Mucosa of descending colon (tissue), 3 donors: ENCODE measurements around the gene PXDN. TPM values are rescaled to one million over a fixed set of nuclear protein-coding genes. Genes with fewer than 3 reads are reported as not detected.

ENCODE experiments used
- ATAC-seq: fragments of 200-7000 bp; cut with Tn5 transposase; one replicate; pipeline ENCODE4 v1.9.1; 2020; ENCODE audit warnings: mild to moderate bottlenecking, moderate library complexity
- DNase-seq, 3 donors: peaks; one replicate each; pipeline ENCODE4 v3.0.0-alpha.2; 2020
- H3K36me3 ChIP-seq: fragments of 200-600 bp; one replicate; pipeline ENCODE4 v1.8.0; 2021; ENCODE audit warnings: low read depth, mild to moderate bottlenecking
- H3K4me1 ChIP-seq: fragments of 200-600 bp; one replicate; pipeline ENCODE4 v1.8.0; 2021; ENCODE audit warnings: low read depth, mild to moderate bottlenecking
- H3K4me3 ChIP-seq: fragments of 200-600 bp; one replicate; pipeline ENCODE4 v1.8.0; 2021; ENCODE audit warnings: mild to moderate bottlenecking
- H3K9me3 ChIP-seq: fragments of 200-600 bp; one replicate; pipeline ENCODE4 v1.8.0; 2021; ENCODE audit warnings: mild to moderate bottlenecking
- CTCF ChIP-seq: fragments of 200-600 bp; IDR thresholded peaks from one replicate; pipeline ENCODE4 v1.8.0; 2022; ENCODE audit warnings: antibody characterized with exemption, mild to moderate bottlenecking
- intact Hi-C, 2 donors: fragments of 100-400 bp; cut with DNase I in 1 of 2; cut with micrococcal nuclease in 1 of 2; formaldehyde crosslinking; loops; one replicate each; pipeline versions ENCODE4 v1.11.0 to v1.11.1; 2022; cut with DNase I, micrococcal nuclease
- total RNA-seq, 3 donors: library from RNA; stranded (reverse); fragmentation: NEBNext Ultra II Directional in 2 of 3; extraction: Animal tissue kit (Norgen Biotek cat#: 25700) in 2 of 3; gene quantifications; one replicate each; pipeline versions ENCODE4 v1.2.1 to v1.2.4, GENCODE V29; 2021 to 2023
- donor health status: DM: no; HTN: no; CAD: no; lungs with moderate emphysema.
- donor health status: DM: no; HTN: no; CAD: no.
- donor health status: DM: no; HTN: yes; CAD: no.

Gene PXDN
- total RNA-seq, 3 donors from 2014 or later, result 9.3 to 52.4 (median 11.9) TPM

GRCh38 chr2:1636791-1637415, 107.4 kb downstream of the PXDN start:
- DNase-seq (no peak), ATAC-seq (no peak)
- intact Hi-C loops, result no loop called here

GRCh38 chr2:1635823-1636222, 108.5 kb downstream of the PXDN start:
- no peaks in the 10 kb centered on the region for H3K36me3 ChIP-seq
- H3K4me3 ChIP-seq, result no peak overlapping the region
- H3K9me3 ChIP-seq, result no peaks in the 10 kb centered on the region
- ATAC-seq, result no peak
- DNase-seq, result no peak
- peaks cover 11% of the 10 kb centered on the region for H3K4me1 ChIP-seq
- no peak for TF ChIP-seq CTCF
- intact Hi-C loops, result no loop called here

More at GRCh38 chr2:1636791-1637415, 107.4 kb downstream of the PXDN start:
- no peak overlapping the region for H3K4me3 ChIP-seq
- H3K36me3 ChIP-seq, result no peaks in the 10 kb centered on the region
- H3K9me3 ChIP-seq, result no peaks in the 10 kb centered on the region
- no peak for TF ChIP-seq CTCF
- peaks cover 6% of the 10 kb centered on the region for H3K4me1 ChIP-seq

- peaks cover 12% of the 10 kb centered on the region for H3K4me1 ChIP-seq
- ATAC-seq (no peak), DNase-seq (no peak)
- TF ChIP-seq CTCF, result no peak
- H3K36me3 ChIP-seq, result no peaks in the 10 kb centered on the region
- H3K9me3 ChIP-seq, result no peaks in the 10 kb centered on the region
- H3K4me3 ChIP-seq, result no peak overlapping the region
- intact Hi-C loops, result no loop called here
Measured at GRCh38 chr2:1634681-1635341, 109.5 kb downstream of the PXDN start.

- TF ChIP-seq CTCF, result no peak
- H3K4me1 ChIP-seq, result peaks cover 12% of the 10 kb centered on the region
- ATAC-seq, result no peak
- H3K9me3 ChIP-seq, result no peaks in the 10 kb centered on the region
- no peaks in the 10 kb centered on the region for H3K36me3 ChIP-seq
- DNase-seq, result no peak
- no peak overlapping the region for H3K4me3 ChIP-seq
- intact Hi-C loops, result no loop called here
Measured at GRCh38 chr2:1633936-1634587, 110.3 kb downstream of the PXDN start.

GRCh38 chr2:1633092-1633671, 111.1 kb downstream of the PXDN start:
- Histone ChIP-seq H3K9me3 (no peaks in the 10 kb centered on the region), H3K4me1 (peaks cover 12% of the 10 kb centered on the region), H3K4me3 (no peak overlapping the region), H3K36me3 (no peaks in the 10 kb centered on the region)
- ATAC-seq, result peak; percentile 27
- intact Hi-C loops, result no loop called here
- peak in 2 of 3 donors; percentile 53 to 55 for DNase-seq
- no peak for TF ChIP-seq CTCF
